ENCODE measurements around the gene PRR5. TPM values are rescaled to one million over a fixed set of nuclear protein-coding genes. Genes with fewer than 3 reads are reported as not detected.
A peak's percentile ranks its signal among the peaks of the same experiment; 100 is the strongest.

Gene PRR5
- total RNA-seq, 2 experiments from 2014 or later = 0.19 to 1.8 TPM

DNA sequence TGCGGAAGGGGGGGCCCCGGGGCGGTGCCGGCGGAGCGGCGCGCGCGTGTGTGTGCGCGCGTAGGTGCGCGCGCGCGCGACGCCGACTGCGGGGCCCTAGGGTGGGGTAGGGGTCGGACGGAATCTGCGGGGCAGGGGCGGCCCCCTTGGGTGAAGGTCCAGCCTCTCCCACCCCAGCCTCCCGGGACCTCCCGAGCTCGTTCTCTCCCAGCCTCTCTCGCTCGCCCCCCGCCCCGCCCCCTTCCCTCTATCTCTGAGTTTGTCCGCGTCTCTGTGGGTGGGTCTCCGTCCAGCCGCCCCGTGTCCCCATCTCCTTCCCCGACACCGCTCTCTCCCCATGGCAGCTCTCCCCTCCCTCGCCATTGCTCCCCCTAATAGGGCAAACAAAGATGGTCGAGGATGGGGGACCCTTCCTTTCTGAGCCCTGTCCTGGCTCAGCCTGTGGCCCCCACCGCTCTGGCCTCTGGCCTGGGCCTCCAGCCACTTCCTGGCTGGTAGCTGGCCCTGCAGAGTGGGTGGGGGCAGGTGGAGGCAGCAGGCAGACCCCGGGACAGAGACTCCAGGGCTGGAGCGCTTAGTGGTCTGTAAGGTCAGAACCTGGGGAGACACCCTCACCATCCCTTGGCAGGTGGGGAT is 33.0 kb upstream of the PRR5 start:
- H2AFZ ChIP-seq (ENCODE audit: low read length) = no peak overlapping the region
- no peak overlapping the region for H3K4me3 ChIP-seq (ENCODE audit: low read depth, low read length, poor library complexity, severe bottlenecking)
- intact Hi-C loops (cut with micrococcal nuclease; ENCODE audit: unreplicated experiment) = no loop called here
- DNase-seq (ENCODE audit: low spot score) = no peak
- no peaks in the 10 kb centered on the region for H3K79me2 ChIP-seq (ENCODE audit: insufficient read depth, low read depth, low read length)
- ChIA-PET CTCF (ENCODE audit: unreplicated experiment) (no interaction called here), POLR2A (no interaction called here)
- H3K4me2 ChIP-seq (ENCODE audit: low read length) = no peak overlapping the region
- TF ChIP-seq EZH2phosphoT487 (IDR thresholded peaks at IDR 0.05; ENCODE audit: borderline replicate concordance, low read depth, low read length) = no peak
- TF ChIP-seq, protein P1, sequence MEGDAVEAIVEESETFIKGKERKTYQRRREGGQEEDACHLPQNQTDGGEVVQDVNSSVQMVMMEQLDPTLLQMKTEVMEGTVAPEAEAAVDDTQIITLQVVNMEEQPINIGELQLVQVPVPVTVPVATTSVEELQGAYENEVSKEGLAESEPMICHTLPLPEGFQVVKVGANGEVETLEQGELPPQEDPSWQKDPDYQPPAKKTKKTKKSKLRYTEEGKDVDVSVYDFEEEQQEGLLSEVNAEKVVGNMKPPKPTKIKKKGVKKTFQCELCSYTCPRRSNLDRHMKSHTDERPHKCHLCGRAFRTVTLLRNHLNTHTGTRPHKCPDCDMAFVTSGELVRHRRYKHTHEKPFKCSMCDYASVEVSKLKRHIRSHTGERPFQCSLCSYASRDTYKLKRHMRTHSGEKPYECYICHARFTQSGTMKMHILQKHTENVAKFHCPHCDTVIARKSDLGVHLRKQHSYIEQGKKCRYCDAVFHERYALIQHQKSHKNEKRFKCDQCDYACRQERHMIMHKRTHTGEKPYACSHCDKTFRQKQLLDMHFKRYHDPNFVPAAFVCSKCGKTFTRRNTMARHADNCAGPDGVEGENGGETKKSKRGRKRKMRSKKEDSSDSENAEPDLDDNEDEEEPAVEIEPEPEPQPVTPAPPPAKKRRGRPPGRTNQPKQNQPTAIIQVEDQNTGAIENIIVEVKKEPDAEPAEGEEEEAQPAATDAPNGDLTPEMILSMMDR (conservative IDR thresholded peaks at IDR 0.05; ENCODE audit: low read length) = no peak
- H3K4me1 ChIP-seq (ENCODE audit: insufficient read depth, low read length, poor library complexity, severe bottlenecking) = no peaks in the 10 kb centered on the region
- BruUV-seq (replicated peaks) = no TSS peak
- no peaks in the 10 kb centered on the region for H4K20me1 ChIP-seq (ENCODE audit: insufficient read depth, low read length)
- no peaks in the 10 kb centered on the region for H3K9me2 ChIP-seq (ENCODE audit: insufficient read depth, low read length)
- no peaks in the 10 kb centered on the region for H3K9me3 ChIP-seq (ENCODE audit: low read length)
- H3K36me3 ChIP-seq (ENCODE audit: insufficient read depth, low read length) = no peaks in the 10 kb centered on the region
- no peak overlapping the region for H3K27ac ChIP-seq (ENCODE audit: low read depth, low read length, poor library complexity, severe bottlenecking)

DNA sequence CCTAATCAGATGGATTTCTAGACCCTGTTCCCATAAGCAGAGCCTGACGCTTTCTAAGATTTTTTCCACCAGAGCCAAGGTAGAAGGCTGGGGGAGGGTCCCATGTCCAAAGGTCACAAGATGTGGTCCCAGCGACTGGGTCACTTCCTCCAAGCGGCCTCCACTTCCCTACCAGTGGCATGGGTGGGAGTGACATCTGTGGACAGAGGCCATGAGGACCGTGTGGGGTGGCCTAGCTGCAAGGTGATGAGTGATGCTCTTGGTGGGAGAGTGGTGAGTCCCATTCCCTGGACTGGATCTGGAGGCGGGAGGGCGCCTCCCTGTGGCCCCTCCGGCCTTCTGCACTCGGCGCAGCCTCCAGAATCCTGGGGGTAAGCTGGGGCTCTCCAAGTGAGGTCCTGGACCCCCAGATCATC is 32.4 kb upstream of the PRR5 start:
- DNase-seq (ENCODE audit: low spot score) = no peak
- POLR2A ChIA-PET = no interaction called here
- Histone ChIP-seq H2AFZ (ENCODE audit: low read length) (no peak overlapping the region), H3K4me3 (ENCODE audit: low read depth, low read length, poor library complexity, severe bottlenecking) (no peak overlapping the region), H3K9me2 (ENCODE audit: insufficient read depth, low read length) (no peaks in the 10 kb centered on the region), H3K4me1 (ENCODE audit: insufficient read depth, low read length, poor library complexity, severe bottlenecking) (no peaks in the 10 kb centered on the region), H3K79me2 (ENCODE audit: insufficient read depth, low read depth, low read length) (no peaks in the 10 kb centered on the region), H3K36me3 (ENCODE audit: insufficient read depth, low read length) (no peaks in the 10 kb centered on the region), H3K4me2 (ENCODE audit: low read length) (no peak overlapping the region), H4K20me1 (ENCODE audit: insufficient read depth, low read length) (no peaks in the 10 kb centered on the region), H3K27ac (ENCODE audit: low read depth, low read length, poor library complexity, severe bottlenecking) (no peak overlapping the region), H3K9me3 (ENCODE audit: low read length) (no peaks in the 10 kb centered on the region)
- CTCF ChIA-PET (ENCODE audit: unreplicated experiment) = no interaction called here
- intact Hi-C loops (cut with micrococcal nuclease; ENCODE audit: unreplicated experiment) = no loop called here
- BruUV-seq (replicated peaks) = no TSS peak
- TF ChIP-seq, protein P1 (conservative IDR thresholded peaks at IDR 0.05; ENCODE audit: low read length) = peak; percentile 39; the same call in 1 of the 2 replicates
- TF ChIP-seq EZH2phosphoT487 (IDR thresholded peaks at IDR 0.05; ENCODE audit: borderline replicate concordance, low read depth, low read length) = no peak

DNA sequence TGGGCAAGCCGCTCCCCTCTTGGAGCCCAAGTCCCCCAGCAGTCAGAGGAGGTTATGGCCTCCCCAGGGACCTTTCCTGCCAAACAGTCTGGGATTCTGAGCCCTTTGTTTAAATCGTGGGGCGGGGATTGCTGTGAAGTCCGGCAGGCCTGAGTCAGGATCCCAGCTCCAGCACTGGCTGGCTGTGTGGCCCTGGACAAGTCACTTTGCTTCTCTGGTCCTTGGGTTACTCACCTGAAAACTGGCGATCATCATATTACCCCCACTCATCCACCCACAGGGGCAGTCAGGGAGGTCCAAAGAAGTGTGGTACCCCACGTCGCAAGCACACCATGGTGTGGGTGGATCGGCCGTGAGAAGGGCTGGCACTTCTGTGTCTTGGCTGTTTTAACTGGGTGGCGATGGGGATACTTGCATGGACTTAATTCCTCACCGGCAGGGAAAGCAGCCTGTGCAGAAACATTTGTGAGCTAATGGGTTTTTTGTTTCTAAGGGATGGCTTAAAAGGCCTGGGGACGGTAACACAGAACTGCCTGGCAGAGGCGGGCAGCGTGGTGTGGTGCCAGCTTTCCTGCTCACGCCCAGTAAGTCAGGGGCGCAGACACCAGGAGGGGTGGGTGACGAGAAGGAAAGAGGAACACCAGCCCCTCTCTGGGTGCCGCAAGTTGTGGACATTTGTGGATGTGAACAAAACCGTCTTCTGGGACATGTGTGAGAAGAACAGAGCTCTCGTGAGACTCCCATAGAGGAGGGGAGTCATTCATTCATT is 31.6 kb upstream of the PRR5 start:
- no peak overlapping the region for H3K4me2 ChIP-seq (ENCODE audit: low read length)

More for the DNA sequence above, 31.6 kb upstream of the PRR5 start:
- Histone ChIP-seq H3K9me3 (ENCODE audit: low read length) (no peaks in the 10 kb centered on the region), H3K4me3 (ENCODE audit: low read depth, low read length, poor library complexity, severe bottlenecking) (no peak overlapping the region), H3K9me2 (ENCODE audit: insufficient read depth, low read length) (no peaks in the 10 kb centered on the region), H3K79me2 (ENCODE audit: insufficient read depth, low read depth, low read length) (no peaks in the 10 kb centered on the region), H3K4me1 (ENCODE audit: insufficient read depth, low read length, poor library complexity, severe bottlenecking) (no peaks in the 10 kb centered on the region), H2AFZ (ENCODE audit: low read length) (no peak overlapping the region), H3K36me3 (ENCODE audit: insufficient read depth, low read length) (no peaks in the 10 kb centered on the region), H4K20me1 (ENCODE audit: insufficient read depth, low read length) (no peaks in the 10 kb centered on the region), H3K27ac (ENCODE audit: low read depth, low read length, poor library complexity, severe bottlenecking) (no peak overlapping the region)
- ChIA-PET CTCF (ENCODE audit: unreplicated experiment) (no interaction called here), POLR2A (no interaction called here)
- intact Hi-C loops (cut with micrococcal nuclease; ENCODE audit: unreplicated experiment) = no loop called here
- TF ChIP-seq, protein P1 (conservative IDR thresholded peaks at IDR 0.05; ENCODE audit: low read length) = no peak
- no peak for TF ChIP-seq EZH2phosphoT487 (IDR thresholded peaks at IDR 0.05; ENCODE audit: borderline replicate concordance, low read depth, low read length)
- BruUV-seq (replicated peaks) = no TSS peak
- no peak for DNase-seq (ENCODE audit: low spot score)
